ENCODE data around the gene FBXL7.

FBXL7 gene

DNA sequence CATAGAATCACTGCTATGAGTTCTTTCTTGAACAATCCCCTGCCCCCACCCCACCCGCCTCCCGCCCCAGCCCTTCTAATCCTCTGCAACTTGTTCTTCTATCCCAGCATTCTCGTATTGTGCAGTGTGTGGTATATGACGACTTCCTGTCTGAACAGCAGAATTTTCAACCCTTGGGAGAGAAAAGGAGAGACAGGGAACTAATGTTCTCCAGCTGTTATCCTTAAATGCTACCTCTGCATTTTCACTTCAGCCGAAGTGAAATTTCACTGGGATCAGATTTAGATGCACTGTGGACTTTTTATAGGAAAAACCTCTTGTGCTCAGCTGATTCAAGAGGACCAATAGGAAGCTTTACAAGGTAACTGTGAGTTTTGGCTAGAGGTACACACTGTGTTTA lies 2.2 kb downstream of the FBXL7 start:
- no peak for DNase-seq

DNA sequence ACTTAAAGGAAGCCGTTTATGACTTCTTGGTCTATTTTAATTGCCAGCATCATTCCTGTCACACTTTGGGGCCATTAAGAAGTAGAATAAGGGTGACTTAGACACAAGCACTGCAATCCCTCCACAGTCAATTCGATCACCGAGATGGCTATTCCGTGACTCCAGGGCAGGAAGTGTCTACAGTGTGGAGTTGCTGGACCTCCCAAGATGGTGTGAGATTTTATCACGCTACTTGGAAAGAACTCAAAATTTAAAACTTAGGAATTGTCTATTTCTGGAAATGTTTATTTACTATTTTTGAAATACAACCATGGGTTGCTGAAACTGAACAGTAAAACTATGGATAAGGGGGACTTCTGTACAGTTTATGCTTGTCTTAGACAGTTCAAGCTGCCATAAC lies 6.2 kb downstream of the FBXL7 start:
- no peak for DNase-seq

GRCh38 chr5:15506897-15507296 lies 6.9 kb downstream of the FBXL7 start:
- no peak for DNase-seq

GRCh38 chr5:15510092-15510491 lies 10.1 kb downstream of the FBXL7 start:
- DNase-seq, result no peak

DNA sequence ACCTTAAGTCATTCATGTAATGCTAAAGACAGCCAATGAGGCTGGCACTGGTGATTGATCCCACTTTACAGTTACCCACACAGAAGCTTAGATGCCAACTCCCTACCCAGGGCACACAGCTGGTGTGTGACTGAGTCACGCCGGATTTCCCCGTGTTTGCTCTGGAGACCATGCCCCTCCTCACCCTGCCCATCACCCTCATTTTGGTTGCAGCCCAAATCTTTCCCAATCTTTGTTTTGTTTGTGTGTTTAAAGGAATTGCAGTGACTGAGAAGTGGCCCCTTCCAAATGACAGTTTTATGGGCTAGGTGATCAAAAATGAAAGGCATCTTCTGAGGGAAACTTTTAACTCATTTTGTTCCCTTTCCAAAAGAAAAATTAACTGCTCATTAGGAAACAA lies 10.9 kb downstream of the FBXL7 start:
- DNase-seq, result no peak

DNA sequence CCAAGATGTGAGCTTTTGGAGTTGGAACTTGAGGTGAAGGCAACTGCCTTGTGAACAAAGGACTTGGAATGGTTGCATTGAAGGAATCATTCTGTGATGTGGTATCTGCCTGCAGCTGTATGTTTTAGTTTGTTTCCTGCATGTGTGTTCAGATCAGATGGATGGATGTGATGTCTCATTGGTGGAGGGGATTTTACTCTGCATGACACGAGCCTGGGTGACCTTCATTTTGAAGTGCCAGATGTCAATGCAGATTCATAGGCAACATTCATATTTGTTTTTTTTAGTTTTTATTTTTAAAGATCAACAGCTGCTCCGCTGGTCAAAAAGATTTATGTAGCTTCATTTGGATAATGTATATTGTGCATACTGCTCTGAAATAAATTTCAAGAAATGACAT lies 13.5 kb downstream of the FBXL7 start:
- no peak for DNase-seq

- DNase-seq, result no peak
Measured at GRCh38 chr5:15513911-15514310, 13.9 kb downstream of the FBXL7 start.

DNA sequence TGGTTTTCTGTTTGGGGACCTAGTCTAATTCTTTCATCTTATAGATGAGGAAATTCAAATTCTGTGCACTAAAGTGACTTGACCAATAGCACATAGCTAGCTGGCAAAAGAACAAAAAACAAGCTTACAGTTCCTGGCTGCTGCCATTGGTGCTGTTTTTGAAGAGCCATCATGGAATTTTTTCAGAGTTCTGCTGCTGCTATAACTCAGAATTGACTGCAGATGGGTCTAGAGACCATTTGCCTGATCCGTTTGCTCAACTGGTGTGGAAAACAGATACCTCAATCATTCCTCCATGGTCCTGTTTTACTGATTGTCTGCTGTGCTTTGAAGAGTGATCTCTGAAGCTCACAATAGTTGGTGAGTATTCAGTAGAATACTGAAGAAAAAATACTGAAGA lies 15.2 kb downstream of the FBXL7 start:
- no peak for DNase-seq

DNA sequence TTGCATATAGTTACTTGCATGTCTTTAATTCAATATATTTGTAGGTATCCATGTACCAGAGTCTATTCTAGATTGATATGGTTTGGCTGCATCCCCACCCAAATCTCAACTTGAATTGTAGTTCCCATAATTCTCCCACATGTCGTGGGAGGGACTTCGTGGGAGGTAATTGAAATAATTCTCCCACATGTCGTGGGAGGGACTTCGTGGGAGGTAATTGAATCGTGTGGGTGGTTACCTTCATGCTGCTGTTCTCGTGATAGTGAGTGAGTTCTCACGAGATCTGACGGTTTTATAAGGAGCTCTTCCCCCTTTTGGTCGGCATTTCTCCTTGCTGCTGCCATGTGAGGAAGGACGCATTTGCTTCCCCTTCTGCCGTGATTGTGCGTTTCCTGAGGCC lies 16.5 kb downstream of the FBXL7 start:
- DNase-seq, result no peak

DNA sequence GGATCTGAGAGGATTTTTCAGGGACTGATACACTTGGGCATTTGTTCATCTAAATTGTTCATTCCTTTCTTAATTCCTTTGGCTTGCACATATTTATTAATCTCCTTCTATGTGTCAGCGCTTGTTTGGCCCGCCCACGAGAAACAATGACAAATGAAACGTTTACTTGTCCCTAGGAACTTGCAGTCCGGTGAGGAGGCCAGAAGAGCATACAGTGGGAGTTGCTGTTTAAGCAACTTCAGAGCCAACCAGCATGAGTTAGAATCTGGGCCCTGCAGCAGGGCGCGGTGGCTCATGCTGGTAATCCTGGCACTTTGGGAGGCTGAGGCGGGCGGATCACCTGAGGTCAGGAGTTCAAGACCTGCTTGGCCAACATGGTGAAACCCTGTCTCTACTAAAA lies 18.8 kb downstream of the FBXL7 start:
- DNase-seq, result no peak

GRCh38 chr5:15520856-15521255 lies 20.9 kb downstream of the FBXL7 start:
- DNase-seq, result no peak

DNA sequence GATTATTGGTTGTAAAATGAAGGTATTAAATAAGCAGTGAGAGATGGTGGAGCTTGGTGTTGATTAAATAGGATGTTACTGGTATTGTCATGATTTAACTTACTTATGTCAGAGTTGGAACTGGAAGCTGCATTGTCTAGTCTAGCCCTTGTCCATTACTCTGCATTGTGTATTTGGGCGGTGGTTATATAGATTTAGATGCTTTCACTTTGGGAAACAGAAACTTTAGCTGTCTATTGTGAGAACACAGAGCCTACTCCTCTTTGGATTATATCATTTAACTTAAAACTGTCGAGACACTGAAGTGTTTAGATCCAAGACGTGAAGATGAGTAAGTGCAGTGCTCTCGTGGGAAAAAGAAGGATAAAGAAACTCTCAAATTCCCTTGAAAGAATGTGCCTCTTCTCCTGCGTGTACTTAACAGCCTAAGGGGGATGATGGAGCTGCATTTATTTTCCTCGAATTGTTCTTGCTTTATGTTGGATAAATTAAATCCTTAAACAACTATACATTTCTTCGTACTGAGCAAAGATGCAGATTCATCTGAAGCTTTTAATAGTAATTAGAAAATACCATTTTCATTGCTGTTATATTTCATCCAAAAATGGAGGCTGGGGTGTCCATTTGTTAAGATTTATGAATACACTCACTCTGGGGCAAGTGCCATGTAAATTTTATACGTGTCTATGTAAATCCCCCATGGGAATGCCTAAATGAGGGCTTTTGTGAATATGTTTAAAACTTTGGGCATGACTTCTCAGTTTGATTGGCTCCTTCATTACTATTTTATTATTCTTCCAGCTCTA lies 21.6 kb downstream of the FBXL7 start:
- DNase-seq, result no peak

DNA sequence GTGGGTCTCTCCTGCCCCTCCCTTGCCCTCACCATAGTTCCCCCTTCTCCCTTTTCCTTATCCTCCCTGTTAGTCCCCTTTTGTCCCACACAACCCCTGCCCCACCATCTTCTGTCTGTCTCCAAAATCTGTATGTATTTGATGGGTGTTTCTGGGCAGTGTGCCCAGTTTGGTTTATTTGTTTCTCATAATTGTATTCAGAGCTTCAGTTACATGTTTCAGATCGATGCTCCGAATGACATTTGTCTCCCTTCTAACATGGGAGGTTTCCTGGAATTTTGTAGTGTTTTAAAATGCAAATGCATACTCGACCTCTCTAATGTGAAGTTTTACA lies 22.2 kb downstream of the FBXL7 start:
- DNase-seq, result no peak

DNA sequence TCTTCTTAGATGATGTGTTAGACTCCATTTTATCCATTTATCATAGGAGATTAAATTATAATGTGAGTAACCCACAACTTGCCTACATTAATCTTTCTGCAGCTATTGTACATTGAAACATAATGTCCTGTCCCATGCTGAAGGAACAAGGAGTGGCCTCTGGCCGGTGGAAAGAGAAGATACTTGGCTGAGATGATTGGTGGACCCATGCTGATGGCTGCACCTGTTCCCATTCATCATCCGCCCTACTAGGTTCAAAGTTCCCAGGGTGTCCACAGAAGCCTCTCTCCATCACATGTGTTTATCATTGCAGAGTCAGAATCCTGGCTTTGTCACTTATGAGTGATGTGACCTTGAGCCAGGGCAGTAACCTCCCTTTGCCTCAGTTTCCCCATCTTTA lies 24.7 kb downstream of the FBXL7 start:
- DNase-seq, result no peak

GRCh38 chr5:15525703-15526275 lies 25.8 kb downstream of the FBXL7 start:
- no peak for DNase-seq

GRCh38 chr5:15526413-15526812 lies 26.4 kb downstream of the FBXL7 start:
- no peak for DNase-seq

GRCh38 chr5:15528476-15528875 lies 28.5 kb downstream of the FBXL7 start:
- no peak for DNase-seq

DNA sequence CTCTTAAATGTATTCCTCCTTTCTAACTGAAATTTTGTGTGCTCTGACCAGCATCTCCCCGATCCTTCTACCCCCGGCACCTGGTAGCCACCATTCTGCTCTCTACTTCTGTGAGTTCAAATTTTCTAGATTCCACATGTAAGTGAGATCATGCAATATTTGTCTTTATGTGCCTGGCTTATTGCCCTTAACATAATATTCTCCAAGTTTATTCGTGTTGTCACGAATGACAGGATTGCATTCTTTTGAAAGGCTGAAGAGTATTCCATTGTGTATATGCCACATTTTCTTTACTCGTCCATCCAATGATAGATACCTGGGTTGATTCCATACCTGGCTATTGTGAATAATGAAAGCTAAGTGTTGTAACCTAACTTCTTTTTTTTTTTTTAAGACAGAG lies 29.0 kb downstream of the FBXL7 start:
- no peak for DNase-seq

DNA sequence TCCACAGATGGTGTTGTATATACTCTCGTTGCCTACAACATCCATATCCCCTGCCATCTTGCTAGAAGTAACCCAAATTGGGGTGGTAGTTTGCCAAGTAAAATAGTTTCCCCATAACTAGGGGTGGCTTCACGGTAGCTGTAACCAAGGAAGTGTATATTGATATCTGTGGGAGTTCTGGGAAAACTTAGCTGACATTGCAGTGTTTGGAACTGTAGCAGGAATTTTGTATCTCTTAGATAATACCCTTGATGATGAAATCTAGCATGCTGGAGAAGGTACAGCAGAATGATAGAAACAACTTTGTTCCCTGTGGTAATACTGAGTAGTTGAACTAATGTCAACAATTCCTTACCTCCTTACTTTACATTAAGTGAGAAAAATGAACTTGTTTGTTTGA lies 29.8 kb downstream of the FBXL7 start:
- DNase-seq, result no peak

- no peak for DNase-seq
Measured at GRCh38 chr5:15533129-15533893, 33.3 kb downstream of the FBXL7 start.

- no peak for DNase-seq
Measured at GRCh38 chr5:15535938-15536337, 36.0 kb downstream of the FBXL7 start.

GRCh38 chr5:15538516-15538915 lies 38.5 kb downstream of the FBXL7 start:
- no peak for DNase-seq

DNA sequence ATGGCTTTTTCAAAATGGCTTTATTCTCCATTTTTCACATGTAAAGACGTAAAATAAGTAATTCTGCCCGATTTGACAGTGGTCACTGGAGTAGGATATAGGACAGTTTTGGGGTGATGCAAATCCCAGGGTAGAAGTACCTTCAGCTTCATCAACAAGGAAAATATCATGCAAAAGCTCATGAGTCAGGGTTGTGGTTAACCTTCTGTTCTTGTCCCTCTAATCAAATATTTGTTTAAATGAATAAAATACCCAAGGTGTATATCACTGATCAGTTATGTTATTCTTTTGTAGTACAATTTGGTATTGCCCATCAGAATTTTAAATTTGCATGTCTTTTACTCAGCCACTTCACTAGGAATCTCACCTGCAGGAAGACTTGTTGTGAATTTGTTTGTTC lies 40.0 kb downstream of the FBXL7 start:
- no peak for DNase-seq

DNA sequence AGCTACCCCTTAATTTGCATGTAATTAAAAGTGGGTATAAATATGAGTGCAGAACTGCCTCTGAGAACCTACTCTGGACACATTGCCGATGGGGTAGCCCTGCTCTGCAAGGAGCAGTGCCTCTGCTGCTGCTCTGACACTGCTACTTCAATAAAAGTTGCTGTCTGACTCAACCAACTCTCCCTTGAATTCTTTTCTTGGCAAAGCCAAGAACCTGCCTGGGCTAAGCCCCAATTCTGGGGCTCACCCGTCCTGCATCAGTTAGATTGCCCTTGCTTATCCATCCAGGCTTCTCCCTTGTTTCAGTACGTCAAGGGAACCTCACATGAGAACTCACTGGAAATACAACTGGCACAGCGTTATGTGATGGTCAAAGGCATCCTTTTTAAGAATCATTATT lies 44.1 kb downstream of the FBXL7 start:
- no peak for DNase-seq
